ENCODE measurements around the gene DENND1C.

The DENND1C gene

GRCh38 chr19:6476155-6476895, 5.3 kb downstream of the DENND1C start:
- TF ChIP-seq CTCF (IDR thresholded peaks at IDR 0.05), result no peak
- Histone ChIP-seq H3K27ac (no peak overlapping the region), H3K4me3 (peak overlapping the region; percentile 35)
- DNase-seq (ENCODE audit: low spot score), result no peak

DNA sequence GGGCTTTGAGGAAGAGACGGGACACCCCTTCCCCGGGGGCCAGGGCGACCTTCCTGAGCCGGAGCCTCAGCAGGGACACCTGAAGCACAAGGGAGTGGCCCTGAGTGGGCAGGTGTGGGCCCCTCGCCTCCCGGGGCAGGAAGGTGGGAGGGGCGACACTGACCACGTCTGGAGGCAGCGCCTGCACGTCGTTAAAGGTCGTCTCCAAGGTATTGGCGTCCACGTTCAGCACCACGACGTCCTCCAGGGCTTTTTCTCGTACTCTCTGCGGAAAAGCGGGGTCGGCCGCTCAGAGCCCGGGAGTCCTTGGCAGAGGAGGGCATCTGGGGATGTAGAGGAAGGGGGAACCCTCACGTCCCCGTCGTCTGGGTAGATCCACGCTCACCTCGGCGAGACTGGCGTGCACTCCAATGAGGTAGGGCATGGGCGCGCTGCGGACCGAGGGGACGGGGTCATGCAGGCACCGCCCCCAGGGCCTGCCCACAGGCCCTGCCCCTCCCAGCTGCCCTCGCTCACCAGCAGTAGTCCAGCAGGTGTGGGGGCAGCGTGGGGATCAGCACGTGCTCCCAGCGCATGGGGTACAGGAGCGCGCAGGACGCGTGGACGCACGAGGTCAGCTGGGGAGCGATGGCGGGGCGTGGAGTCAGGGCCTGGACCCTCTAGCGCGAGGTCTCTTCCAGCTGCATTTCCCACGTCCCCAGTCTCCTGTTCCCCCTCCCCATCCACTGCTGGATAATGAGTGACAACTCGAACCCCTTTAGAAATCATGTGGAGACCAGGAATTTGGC, 6.1 kb downstream of the DENND1C start:
- Histone ChIP-seq H3K27ac (no peak overlapping the region), H3K4me3 (peak overlapping the region; percentile 21)
- no peak for DNase-seq (ENCODE audit: low spot score)
- no peak for TF ChIP-seq CTCF (IDR thresholded peaks at IDR 0.05)

- H3K27ac ChIP-seq, result no peak overlapping the region
- no peak overlapping the region for H3K4me3 ChIP-seq
- DNase-seq (ENCODE audit: low spot score), result no peak
- no peak for TF ChIP-seq CTCF (IDR thresholded peaks at IDR 0.05)
These were observed 7.9 kb downstream of the DENND1C start for GRCh38 chr19:6473647-6474046.

DNA sequence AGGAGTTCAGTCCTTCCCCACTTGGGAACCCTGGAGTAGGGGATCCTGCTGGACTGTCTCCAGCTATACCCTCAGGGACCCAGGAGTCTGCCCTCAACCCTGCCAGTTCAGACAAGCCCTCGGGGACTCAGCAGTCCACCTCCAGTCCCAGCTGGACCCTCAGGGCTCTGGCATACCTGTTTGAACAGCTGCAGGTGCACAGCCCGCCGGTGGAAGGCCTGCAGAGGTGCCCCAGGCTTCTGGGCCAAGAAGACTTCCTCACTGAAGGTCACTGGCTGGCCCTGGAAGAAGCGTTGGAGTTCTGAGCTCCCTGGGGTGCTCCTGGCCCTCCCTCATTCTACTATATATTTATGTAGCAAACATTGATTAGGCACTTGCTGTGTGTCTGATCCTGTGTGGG, 8.9 kb downstream of the DENND1C start:
- Histone ChIP-seq H3K27ac (no peak overlapping the region), H3K4me3 (no peak overlapping the region)
- no peak for DNase-seq (ENCODE audit: low spot score)
- TF ChIP-seq CTCF (IDR thresholded peaks at IDR 0.05), result no peak

DNA sequence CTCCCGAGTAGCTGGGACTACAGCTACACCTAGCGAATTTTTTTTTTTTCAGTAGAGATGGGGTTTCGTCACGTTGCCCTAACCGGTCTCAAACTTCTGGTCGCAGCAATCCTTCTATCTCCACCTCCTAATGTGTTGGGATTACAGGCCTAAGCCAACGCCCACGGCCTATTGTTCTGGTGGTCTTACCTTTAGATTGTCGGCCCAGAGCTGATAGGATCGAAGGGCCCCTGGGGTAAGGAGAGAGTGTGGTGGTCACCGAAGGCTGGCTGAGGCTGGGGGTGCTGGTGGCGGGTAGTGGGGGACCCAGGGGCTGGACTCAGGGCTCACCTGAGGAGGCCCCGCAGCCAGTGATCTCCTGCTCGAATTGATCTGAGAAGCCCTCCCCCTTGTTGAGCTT, 10.5 kb downstream of the DENND1C start:
- Histone ChIP-seq H3K27ac (no peak overlapping the region), H3K4me3 (no peak overlapping the region)
- TF ChIP-seq CTCF (IDR thresholded peaks at IDR 0.05), result no peak
- DNase-seq (ENCODE audit: low spot score), result no peak

DNA sequence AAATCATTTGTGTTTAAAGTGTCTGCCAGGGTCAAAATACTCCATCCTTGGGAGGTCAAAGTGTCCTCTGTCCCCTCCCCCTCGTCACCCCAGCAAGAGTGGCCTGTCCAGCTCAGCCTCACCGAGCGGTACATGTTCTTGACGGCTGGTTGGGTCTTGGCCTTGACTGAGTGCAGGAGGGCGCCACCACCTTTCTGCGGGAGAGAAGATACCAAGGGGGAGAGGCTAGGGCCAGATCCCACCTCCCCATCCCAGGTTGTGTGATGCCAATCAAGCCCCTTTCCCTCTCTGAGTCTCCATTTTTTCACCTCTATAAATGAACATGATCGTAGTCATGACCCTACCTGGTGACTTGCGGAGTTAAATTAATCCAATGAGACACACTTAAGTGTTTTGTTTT, 11.4 kb downstream of the DENND1C start:
- DNase-seq (ENCODE audit: low spot score), result no peak
- H3K4me3 ChIP-seq, result no peak overlapping the region
- TF ChIP-seq CTCF (IDR thresholded peaks at IDR 0.05), result no peak
- H3K27ac ChIP-seq, result no peak overlapping the region

DNA sequence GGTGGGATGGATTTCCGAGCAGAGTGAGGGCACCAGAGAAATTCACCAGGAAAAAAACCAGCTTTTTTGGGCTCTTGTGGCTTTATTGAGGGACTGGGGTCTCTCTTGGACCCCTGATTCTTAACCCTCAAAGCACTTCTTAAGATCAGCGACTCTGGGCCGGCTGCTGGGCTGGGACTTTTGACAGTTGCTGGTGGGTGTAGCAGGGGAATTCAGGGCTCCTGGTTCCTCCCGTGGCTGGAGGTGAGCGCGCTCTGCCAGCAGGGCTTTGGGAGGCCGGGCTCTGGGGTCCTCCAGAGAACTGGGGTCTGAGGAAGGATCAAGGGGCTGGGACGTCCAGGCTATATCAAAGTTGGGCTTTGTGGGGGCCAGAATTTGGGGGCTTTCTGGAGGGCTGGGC, 14.2 kb downstream of the DENND1C start:
- no peak for DNase-seq (ENCODE audit: low spot score)
- no peak for TF ChIP-seq CTCF (IDR thresholded peaks at IDR 0.05)
- no peak overlapping the region for H3K27ac ChIP-seq
- H3K4me3 ChIP-seq, result no peak overlapping the region
